Activated CD8-positive, alpha-beta memory T cell treated with anti-CD3 and anti-CD28 coated beads, Interleukin-2, amount 50 U/mL, for 24 hours (primary cell): ENCODE data around the gene AKR1C2.
"Not testable (repeated sequence)": the region's sequence is repeated elsewhere in the genome, so short reads cannot be mapped to it uniquely, and the experiment has no call there.

Experiments used
- DNase-seq: peaks from one replicate; pipeline ENCODE4 v3.0.0-alpha.2; 2020; ENCODE audit errors: extremely low read depth

Gene AKR1C2

DNA sequence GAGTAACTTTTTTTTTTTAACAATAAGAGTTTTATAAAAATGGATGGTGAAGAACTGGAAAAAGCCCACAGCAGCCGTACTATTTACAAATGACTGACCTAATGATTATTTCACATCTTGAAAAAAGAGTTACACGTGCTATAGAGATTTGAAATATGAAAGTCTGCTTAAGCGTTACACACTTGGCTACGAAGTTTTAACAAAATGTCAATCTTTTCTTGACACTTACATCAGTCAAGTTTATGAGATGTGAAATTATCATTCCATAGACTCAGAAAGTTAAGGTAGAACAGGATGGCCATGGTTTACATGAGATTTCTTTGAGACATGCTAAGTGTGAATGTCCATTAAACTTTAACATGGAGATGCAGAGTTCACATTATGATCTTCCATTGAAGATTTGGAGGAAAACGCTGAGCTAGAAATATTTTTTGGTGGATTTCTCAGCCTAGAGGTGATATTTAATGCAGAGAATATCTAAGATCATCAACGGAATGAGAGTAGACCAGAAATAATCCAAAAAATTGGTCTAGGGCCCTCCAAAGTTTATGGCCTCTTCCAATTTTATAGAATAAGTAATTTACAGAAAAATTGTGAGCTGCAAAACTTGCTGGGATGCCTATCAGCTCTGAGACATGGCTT lies 15.5 kb downstream of the AKR1C2 start:
- not testable (repeated sequence) for DNase-seq

GRCh38 chr10:4984971-4985594 lies 18.6 kb downstream of the AKR1C2 start:
- no peak for DNase-seq

DNA sequence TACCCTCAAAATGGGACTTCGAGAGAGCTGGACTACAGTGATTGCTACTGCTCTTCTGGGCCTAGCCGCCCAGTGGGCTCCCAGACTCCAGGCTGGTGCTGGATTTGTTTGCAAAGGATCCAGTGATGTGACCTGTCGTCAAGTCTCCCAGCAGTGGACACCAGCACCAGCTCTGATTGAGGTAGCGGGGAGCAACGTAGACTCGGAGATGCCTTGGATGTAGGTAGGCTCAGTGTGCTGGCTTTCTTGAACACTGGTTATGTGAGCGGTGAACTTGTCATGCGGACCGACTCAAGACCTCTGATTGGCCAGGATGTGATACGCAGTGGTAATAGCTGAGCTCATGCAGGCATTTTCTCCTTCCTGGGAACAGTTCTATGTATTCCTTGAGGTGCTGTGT lies 19.4 kb downstream of the AKR1C2 start:
- no peak for DNase-seq

GRCh38 chr10:4983615-4984216 lies 19.9 kb downstream of the AKR1C2 start:
- no peak for DNase-seq

- DNase-seq = no peak
Observed at GRCh38 chr10:4982764-4983226, 20.9 kb downstream of the AKR1C2 start.

DNA sequence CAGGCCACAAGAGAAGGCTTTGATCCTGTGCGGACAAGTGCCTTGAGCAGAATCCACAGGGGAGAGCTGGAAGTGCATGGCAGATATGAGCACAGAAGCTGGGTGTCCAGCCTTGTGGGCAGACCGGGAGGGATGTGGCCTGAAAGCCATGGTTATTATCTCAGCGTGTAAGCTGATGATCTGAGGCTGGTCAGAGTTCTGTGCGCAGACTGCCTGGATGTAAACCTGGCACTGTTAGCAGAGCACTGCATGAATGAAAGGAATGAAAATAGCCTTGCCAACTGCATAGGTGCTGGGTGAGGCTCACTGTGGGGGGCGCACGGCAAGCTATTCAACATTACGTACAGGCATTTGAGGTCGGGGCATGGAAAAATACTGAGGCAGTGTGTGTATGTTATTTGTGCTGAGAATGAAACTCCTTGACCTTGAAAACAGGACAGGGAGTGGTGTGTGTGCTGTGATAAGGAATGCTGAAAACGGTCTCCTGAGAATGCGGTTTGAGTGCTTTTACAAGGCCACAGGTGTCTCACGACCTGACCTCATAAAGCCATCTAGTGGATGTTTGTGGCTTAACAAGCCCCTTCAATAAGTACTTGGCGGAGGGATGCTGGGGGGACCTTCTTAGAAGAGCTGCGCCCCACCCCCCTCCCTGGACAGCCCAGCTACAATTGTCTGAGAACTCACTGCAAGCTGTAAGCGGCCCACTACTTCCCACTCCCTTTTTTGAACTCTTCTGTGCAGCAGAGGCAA lies 21.8 kb downstream of the AKR1C2 start:
- no peak for DNase-seq

- no peak for DNase-seq
Observed at GRCh38 chr10:4980793-4981192, 22.9 kb downstream of the AKR1C2 start.

- DNase-seq = no peak
Observed at GRCh38 chr10:4978870-4979269, 24.8 kb downstream of the AKR1C2 start.

DNA sequence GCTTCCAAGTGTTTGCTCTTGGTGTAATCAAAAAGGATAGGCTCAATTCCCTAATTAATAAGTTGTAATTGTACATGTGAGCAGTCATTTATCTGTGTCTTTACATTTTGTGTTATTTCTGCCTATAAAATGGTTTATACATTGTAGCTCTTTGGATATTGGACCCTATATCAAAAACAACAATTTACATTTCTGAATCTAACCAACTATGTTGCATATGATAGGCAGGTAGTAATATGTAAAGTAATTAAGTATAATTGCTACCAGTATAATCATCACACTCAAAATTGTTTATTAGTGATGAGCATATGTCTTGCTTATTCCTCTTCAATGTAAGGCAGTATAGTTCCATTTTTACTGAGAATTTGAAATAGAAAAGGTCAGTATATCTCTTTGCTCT lies 26.6 kb downstream of the AKR1C2 start:
- DNase-seq = no peak

- DNase-seq = not testable (repeated sequence)
Observed at GRCh38 chr10:4974400-4974799, 29.3 kb downstream of the AKR1C2 start.

DNA sequence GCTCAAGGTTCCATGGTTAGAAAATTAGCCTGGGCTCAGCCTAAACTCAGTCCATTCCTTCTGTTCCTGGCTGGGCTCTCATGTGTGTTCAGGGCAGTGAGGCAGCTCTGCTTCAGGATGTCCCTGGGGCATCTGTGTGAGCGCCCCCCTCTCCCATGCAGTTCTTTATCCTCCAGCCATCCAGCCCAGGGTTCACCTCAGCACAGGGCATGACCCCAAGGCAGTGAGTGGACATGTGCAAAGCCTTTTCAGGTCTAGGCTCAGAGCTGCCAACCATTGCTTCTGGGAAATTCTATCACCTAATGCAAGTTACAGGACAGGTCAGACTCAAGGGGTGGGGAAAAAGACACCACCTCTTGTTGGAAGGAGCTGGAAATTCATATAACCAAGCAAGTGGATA lies 30.4 kb downstream of the AKR1C2 start:
- not testable (repeated sequence) for DNase-seq

GRCh38 chr10:4972369-4973142 lies 31.1 kb downstream of the AKR1C2 start:
- DNase-seq = not testable (repeated sequence)

GRCh38 chr10:4970362-4970761 lies 33.3 kb downstream of the AKR1C2 start:
- not testable (repeated sequence) for DNase-seq

DNA sequence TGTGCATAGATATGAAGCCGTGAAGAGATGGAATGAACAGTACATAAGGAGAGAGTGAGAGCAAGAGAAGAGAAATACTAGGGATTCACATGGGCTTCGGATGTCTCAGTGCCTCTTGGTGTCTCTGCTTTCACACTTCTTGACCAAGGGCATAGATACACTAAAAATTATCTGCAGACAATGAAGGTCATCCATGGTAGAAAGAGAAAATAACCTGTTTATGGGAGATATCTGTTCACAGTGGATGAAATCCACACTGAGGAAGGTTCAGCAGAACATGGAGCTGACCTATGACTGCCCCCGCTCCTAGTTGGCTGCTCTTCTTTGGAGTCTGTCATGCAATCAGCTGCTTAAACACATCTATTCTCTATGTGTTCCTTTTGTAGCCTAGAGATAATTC lies 34.4 kb downstream of the AKR1C2 start:
- not testable (repeated sequence) for DNase-seq

GRCh38 chr10:4967189-4967588 lies 36.5 kb downstream of the AKR1C2 start:
- DNase-seq = not testable (repeated sequence)

DNA sequence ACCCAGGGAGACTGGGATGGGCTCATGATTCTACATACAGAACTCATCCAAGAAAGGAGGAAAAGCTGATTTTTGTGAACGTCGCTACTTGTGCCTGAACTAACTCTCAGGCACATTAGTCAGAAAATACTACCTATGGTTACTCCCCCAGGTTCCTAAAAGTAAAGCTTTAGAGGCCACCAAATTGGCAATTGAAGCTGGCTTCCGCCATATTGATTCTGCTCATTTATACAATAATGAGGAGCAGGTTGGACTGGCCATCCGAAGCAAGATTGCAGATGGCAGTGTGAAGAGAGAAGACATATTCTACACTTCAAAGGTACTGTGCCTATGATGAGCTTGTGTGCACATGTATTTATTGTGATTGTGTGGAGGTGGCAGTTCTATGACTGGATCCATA lies 37.9 kb downstream of the AKR1C2 start:
- not testable (repeated sequence) for DNase-seq

DNA sequence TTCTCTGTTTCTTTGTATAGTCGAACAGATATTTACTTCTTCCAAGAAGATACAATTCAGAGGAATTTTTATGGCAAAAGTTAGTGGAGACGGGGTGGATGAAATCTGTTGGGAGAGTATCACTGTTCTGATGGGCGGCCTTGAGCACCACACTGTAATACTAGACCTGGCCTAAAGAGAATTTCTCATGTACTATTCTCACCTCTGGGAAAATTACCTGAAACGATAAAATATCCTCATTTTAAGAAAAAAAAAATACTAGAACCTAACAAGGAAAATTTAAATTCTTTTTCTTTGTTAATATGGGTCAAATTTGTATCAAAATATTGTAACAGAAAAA lies 39.9 kb downstream of the AKR1C2 start:
- DNase-seq = not testable (repeated sequence)

DNA sequence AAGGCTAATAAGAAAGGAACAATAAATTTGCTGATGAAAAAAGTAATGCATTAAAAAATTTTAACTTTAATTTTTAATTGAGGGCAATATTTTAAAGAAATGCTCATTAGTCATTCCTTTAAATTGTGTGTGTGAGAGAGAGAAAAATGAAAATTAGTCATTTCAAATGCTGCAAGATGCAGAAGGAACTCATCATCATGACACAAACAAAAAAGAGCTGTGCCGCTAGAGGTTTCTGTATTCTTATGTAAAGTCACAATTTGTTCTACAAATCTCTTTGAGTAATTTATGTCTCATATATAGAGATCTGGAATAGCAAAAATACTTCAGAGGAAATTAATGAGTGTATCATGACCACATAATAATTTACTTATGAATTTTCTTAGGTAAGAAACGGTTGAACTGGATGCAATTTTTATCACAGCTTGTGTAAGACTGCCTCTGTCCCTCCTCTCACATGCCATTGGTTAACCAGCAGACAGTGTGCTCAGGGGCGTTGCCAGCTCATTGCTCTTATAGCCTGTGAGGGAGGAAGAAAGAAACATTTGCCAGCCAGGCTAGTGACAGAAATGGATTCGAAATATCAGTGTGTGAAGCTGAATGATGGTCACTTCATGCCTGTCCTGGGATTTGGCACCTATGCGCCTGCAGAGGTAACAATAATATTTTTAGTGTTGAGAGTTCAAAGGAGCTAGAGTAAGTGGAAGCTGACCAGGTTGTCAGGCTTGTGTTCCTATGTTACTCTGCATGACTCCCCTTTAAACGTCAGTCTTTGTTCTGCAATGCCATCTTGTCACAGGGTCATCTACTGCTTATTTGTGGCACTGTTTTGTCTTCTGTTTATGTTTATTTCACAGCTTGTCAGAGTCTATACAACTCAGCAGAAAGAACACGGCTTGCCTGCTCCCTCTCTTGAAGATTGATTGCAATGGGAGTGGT lies 40.5 kb downstream of the AKR1C2 start, which contains the start of gene AKR1C1:
Gene AKR1C1, plus strand, starts transcription at position 540 of the 939 bp plus-strand sequence. Its CDS starts 30 bp downstream, at position 570.
- not testable (repeated sequence) for DNase-seq

GRCh38 chr10:4962308-4962707 lies 41.3 kb downstream of the AKR1C2 start:
- DNase-seq = not testable (repeated sequence)

DNA sequence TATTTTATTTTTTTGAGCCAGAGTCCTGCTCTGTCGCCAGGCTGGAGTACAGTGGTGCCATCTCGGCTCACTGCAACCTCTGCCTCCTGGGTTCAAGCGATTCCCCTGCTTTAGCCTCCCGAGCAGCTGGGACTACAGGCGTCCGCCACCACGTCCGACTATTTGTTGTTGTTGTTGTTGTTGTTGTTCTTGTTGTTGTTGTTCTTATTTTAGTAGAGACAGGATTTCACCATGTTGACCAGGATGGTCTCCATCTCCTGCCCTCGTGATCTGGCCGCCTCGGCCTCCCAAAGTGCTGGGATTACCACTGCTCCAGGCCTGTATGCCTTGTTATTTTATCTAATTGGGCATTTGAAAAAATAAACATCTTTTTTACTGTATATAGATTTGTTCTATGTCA lies 42.1 kb downstream of the AKR1C2 start:
- DNase-seq = not testable (repeated sequence)
